GM19468 (cell line): Measurements from ENCODE around the gene ANKRD28.

Experiments used
- ATAC-seq: cut with Tn5 transposase; IDR thresholded peaks from one replicate; pipeline ENCODE4 v1.9.1; 2021; ENCODE audit warnings: mild to moderate bottlenecking, moderate library complexity, moderate number of reproducible peaks; ENCODE audit not compliant: unreplicated experiment; ENCODE audit errors: extremely low read depth

ANKRD28 gene

GRCh38 chr3:15679306-15679705, 118.5 kb downstream of the ANKRD28 start:
- ATAC-seq = no peak

- no peak for ATAC-seq
Observed at GRCh38 chr3:15676259-15676658, 121.5 kb downstream of the ANKRD28 start.

- no peak for ATAC-seq
Observed at GRCh38 chr3:15673536-15673935, 124.2 kb downstream of the ANKRD28 start.

GRCh38 chr3:15667484-15667883, 130.3 kb downstream of the ANKRD28 start:
- no peak for ATAC-seq

GRCh38 chr3:15666277-15666676, 131.5 kb downstream of the ANKRD28 start:
- no peak for ATAC-seq

GRCh38 chr3:15665510-15666150, 132.1 kb downstream of the ANKRD28 start:
- no peak for ATAC-seq

- no peak for ATAC-seq
Observed at GRCh38 chr3:15664144-15664543, 133.6 kb downstream of the ANKRD28 start.

GRCh38 chr3:15660055-15660935, 137.5 kb downstream of the ANKRD28 start:
- ATAC-seq = no peak

- ATAC-seq = no peak
Observed at GRCh38 chr3:15659254-15659975, 138.4 kb downstream of the ANKRD28 start.

GRCh38 chr3:15657016-15657415, 140.8 kb downstream of the ANKRD28 start:
- no peak for ATAC-seq

- ATAC-seq = no peak
Observed at GRCh38 chr3:15656342-15656741, 141.4 kb downstream of the ANKRD28 start.

- ATAC-seq = no peak
Observed at GRCh38 chr3:15654891-15655290, 142.9 kb downstream of the ANKRD28 start.

- no peak for ATAC-seq
Observed at GRCh38 chr3:15654127-15654526, 143.7 kb downstream of the ANKRD28 start.

- no peak for ATAC-seq
Observed at GRCh38 chr3:15653321-15653720, 144.5 kb downstream of the ANKRD28 start.

GRCh38 chr3:15651396-15651795, 146.4 kb downstream of the ANKRD28 start:
- no peak for ATAC-seq

- no peak for ATAC-seq
Observed at GRCh38 chr3:15649858-15650257, 147.9 kb downstream of the ANKRD28 start.

GRCh38 chr3:15649341-15649740, 148.4 kb downstream of the ANKRD28 start:
- no peak for ATAC-seq

GRCh38 chr3:15647611-15648167, 150.1 kb downstream of the ANKRD28 start:
- ATAC-seq = peak; percentile 64

- peak; percentile 16 for ATAC-seq
Observed at GRCh38 chr3:15646851-15647511, 150.8 kb downstream of the ANKRD28 start.
